GM19240 (cell line): ENCODE data around the gene OR2V1.
"Not testable (repeated sequence)": the region's sequence is repeated elsewhere in the genome, so short reads cannot be mapped to it uniquely, and the experiment has no call there.

ENCODE experiments used
- DNase-seq: peaks from one replicate; pipeline ENCODE4 v3.0.0; 2011; ENCODE audit warnings: low spot score; ENCODE audit not compliant: insufficient read length

Gene OR2V1

GRCh38 chr5:181129601-181130000 is 1.4 kb downstream of the OR2V1 start:
- no peak for DNase-seq

GRCh38 chr5:181127907-181128626 is 2.9 kb downstream of the OR2V1 start:
- no peak for DNase-seq

GRCh38 chr5:181127456-181127855 is 3.5 kb downstream of the OR2V1 start:
- DNase-seq, result no peak

GRCh38 chr5:181126841-181127240 is 4.1 kb downstream of the OR2V1 start:
- DNase-seq, result no peak

GRCh38 chr5:181124526-181124925 is 6.4 kb downstream of the OR2V1 start:
- DNase-seq, result no peak

GRCh38 chr5:181121675-181122561 is 9.1 kb downstream of the OR2V1 start:
- no peak for DNase-seq

- no peak for DNase-seq
Measured at GRCh38 chr5:181120761-181121160, 10.2 kb downstream of the OR2V1 start.

- no peak for DNase-seq
Measured at GRCh38 chr5:181120306-181120705, 10.7 kb downstream of the OR2V1 start.

GRCh38 chr5:181119105-181119504 is 11.9 kb downstream of the OR2V1 start:
- DNase-seq, result no peak

- no peak for DNase-seq
Measured at GRCh38 chr5:181118369-181118768, 12.6 kb downstream of the OR2V1 start.

- no peak for DNase-seq
Measured at GRCh38 chr5:181114844-181115778, 15.9 kb downstream of the OR2V1 start.

GRCh38 chr5:181114284-181114843 is 16.6 kb downstream of the OR2V1 start:
- no peak for DNase-seq

GRCh38 chr5:181113572-181113971 is 17.4 kb downstream of the OR2V1 start:
- not testable (repeated sequence) for DNase-seq

- no peak for DNase-seq
Measured at GRCh38 chr5:181112476-181112875, 18.5 kb downstream of the OR2V1 start.

GRCh38 chr5:181111010-181111409 is 20.0 kb downstream of the OR2V1 start:
- DNase-seq, result no peak

- no peak for DNase-seq
Measured at GRCh38 chr5:181109489-181110013, 21.4 kb downstream of the OR2V1 start.

GRCh38 chr5:181108578-181109165 is 22.3 kb downstream of the OR2V1 start:
- DNase-seq, result no peak

- DNase-seq, result no peak
Measured at GRCh38 chr5:181107699-181108098, 23.3 kb downstream of the OR2V1 start.

GRCh38 chr5:181105391-181106025 is 25.5 kb downstream of the OR2V1 start:
- no peak for DNase-seq
